G401.6 (cell line): ENCODE data around the gene FOXJ3.

Experiments used
- FAIRE-seq: peaks from 2 replicates; lab custom pipeline; 2012; peaks lifted over from hg19 to GRCh38; lab: Jason Lieb, UNC

Gene FOXJ3

DNA sequence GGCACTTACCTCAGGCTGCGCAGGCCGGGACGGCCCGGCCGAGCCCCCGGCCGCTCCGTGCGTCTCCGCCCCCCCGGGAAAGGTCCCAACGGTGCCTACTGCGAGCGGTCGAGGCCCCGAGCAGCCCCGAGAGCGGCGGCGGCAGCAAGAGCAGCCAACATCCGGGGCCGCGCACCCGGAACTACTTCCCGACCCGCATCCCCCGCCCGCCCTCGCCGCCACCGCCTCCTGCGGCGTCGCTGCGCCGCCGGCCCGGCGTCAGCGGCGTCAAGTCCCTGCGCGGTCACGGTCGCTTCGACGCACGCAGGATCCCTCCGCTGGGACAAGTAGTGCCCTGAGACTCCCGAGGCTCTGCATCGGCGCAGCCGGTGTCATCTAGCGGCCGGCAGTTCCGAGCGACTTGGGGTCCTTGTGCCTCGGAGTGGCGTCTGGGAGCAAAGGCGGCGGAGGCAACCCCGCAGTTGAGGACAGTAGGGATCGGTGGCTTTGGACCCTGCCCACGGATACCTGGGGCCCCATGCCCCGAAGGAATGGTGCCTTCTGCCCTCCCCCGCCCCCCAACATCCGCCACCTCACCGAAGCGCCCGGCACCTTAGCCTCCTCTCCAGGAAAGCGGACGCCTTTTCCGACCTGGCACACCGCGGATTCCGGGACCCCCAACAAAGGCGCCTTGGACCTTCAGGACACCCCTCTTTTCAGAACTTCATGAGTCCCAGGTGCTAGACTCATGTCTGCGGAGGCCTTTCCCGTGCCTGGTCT is at the start of gene FOXJ3:
Gene FOXJ3, minus strand, starts transcription at position 186 of the 759 bp plus-strand sequence. CDS start 24,142 bp downstream, outside the sequence.
- no peak for FAIRE-seq

DNA sequence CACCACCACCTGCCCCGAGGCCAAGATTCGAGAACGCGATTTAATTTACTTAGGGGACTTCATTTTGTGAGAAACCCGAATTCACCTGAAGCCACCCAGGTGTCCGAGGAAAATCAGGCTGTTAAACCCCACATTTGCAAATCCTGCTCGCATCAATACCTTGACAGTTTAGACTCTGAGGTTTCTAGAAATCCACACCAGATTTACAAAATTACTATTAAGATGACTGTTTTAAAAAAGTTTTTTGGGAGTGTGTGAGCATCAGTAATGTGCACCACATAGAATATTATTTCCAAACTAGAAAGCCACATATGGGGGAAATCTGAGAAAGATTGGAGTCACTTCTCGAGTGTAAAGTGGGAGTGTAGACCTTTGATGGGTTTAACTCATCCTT is 46.2 kb upstream of the FOXJ3 start:
- FAIRE-seq, result no peak

DNA sequence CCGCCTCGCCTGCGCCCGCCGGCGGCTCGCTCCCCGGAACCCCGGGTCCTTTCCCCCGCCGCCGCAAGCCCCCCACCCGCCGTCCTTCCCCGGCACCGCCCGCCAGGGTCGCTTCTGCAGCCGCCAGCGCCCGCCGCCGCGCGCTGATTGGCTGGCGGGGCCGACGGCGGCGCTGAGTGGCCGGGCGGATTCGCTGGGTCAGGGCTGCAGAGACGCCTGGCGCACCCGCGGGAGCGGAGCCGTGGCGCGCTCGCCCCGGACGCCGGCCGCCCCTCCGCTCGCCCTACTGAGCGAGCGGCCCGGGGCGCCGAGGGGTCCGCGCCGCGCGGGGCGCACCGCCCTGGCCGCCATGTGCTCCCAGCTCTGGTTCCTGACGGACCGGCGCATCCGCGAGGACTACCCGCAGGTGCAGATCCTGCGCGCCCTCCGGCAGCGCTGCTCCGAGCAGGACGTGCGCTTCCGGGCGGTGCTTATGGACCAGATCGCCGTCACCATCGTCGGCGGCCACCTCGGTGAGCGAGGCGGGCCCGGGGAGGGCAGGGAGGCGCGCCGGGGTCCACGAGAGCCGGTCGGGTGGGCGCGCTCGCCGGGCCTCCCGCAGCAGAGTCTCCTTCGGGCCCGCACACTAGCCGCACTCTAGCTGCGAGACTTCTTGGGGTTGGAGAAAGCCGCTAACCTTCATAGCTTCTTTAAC is 45.7 kb upstream of the FOXJ3 start, which contains the start of gene RIMKLA:
Gene RIMKLA, plus strand, starts transcription at position 207 of the 694 bp plus-strand sequence. Its CDS starts 143 bp downstream, at position 350.
- FAIRE-seq, result no peak

DNA sequence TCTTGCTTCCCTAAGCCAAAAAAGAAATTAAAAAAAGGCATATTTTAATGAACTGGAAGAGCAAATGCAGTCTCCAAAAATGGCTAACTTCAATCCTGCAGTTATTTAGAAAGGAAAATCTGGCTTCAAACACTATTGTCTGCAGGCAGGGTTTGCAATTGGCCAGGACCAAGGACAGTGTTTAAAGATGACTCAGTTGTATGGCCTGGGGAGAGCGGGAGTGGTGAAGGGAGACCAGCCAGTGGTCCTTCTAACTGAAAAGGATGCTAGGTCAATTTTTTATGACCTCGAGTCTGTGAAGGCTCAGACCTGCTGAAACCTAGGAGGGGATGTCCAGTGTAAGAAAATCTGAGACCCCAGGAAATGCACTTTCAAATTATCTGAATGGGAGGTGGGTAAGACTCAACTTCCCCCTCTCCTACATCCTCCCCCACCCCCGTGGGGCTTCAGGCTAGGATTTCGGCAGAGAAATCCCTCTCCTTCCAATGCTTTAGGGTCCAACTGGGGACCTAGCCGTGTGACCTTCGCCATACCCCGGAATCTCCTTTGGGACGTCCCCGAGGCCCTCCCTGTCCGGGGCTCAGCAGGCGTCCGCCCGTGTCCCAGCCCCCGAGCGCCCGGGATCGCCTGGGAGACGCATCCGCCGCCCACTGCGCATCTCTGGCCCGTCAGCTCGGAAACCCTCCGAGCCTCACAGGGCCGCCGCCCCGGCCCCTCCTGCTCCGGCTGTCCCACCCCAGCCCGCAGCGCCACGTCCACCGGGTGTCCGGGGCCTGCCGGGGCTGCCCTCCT is 45.0 kb upstream of the FOXJ3 start:
- no peak for FAIRE-seq

DNA sequence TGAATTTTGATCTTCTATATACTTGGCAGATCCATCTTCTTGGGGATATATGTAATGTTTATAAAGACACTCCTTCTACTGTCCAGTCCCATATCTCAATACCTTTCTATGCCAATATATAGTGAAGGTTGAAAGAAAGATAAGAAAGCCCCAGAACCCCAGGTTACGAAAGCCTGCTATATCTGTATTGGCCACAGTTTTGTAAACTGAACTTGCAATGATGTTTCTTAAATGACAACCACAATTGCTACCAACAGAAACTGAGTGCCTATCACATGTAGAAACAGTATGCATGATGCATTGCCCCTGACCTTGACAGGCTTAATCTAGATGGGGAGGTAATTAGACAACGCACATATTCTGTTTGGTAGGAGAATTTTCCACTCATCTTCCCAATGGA is 37.8 kb upstream of the FOXJ3 start:
- no peak for FAIRE-seq

DNA sequence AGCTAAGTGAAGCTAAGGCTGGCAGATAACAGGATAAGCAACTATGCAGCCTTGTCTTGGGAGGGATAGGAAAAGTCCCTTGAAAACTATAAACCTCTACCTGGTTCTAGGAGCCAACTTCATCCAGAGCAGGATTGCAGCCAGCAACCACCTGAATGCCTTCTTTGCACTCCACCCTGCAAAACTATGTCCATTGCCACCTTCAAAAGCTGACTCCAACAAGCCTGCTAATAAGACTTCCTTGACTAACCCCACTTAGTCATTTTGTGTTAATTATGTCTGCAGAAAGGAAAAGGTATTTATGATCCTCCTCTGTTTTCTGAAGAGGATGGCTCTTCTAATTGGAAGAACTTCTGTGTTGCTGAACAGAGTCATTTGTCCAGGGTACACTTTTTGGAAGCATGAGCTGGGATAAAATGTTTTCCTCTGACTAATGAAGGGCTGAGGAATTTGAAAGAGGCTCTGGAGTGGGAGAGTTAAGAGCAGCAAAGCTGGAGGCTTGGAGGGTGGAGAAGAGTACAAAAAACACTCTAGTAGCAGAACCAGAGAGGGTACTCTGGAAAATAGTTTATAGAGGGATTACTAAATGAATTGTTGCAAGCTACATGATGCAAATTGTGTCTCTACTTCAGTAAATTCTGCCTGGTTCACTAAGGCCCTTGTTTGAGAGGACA is 36.0 kb upstream of the FOXJ3 start:
- no peak for FAIRE-seq

DNA sequence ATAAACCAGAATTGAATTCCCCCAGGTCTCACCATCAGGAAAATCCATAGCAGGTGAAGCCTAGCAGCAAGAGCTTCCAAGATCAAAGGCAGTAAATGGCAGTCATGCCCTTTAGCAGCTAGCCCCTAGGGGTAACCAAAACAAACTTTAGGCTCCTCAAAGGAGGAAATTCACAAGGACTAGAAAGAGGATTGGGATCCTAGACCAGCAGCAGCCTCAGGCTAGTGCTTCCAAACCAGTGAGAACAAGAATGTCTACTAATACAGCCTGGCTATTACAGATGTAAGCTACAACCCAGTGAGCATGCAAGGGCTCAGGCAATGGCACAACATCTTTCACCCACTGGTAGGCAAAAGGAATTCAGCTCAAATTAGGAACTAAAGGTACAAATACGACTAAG is 34.4 kb upstream of the FOXJ3 start:
- FAIRE-seq, result no peak

DNA sequence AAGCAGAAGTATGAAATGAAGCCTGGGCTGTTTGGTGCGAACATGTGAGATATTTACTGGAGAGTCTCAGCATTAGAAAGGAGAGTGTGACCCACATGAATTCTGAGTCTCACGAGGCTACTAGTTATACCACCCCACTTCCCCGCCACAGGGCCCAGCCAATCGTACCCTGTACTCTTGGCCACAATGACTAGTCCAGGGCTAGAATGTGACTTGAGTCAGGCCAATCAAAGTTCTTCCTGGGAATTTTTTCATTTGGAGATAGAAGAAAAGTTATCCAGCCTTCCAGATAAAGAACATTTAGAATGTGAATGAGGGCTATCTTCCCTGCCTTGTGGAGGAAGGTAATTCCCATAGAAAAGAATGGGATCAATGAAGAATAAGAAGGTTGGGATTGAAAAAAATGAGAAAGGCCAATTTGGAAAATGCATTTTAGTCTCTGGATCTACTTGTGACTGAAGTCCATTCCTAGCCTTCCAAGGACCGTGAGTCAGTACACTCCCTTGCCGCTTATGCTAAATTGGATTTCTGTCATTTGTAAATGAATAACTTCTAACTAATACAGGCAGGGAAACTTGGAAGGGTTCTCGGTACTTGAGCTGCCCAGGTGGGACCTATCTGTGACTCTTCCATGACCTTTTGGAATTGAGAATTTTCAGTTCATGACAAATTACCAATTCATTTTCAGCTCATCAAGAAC is 33.2 kb upstream of the FOXJ3 start:
- no peak for FAIRE-seq

DNA sequence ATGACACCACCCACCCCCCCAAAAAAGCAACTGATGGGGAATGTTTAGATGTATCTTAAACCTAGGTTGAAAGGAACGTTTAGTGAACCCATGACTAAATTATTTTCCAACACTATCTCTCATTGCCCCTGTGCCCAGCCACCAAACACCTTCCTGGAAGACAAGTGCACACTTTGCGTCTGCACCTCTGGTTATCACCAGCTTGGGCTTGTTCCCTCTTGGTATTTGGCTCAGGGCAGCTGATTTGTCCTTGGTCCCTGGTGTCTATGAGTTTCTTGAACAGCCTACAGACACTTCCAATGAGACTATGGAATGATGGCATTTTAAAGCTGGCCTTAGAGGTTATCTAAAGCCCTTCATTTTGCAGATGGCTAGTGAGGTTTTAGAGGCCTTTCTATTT is 30.1 kb upstream of the FOXJ3 start:
- no peak for FAIRE-seq

DNA sequence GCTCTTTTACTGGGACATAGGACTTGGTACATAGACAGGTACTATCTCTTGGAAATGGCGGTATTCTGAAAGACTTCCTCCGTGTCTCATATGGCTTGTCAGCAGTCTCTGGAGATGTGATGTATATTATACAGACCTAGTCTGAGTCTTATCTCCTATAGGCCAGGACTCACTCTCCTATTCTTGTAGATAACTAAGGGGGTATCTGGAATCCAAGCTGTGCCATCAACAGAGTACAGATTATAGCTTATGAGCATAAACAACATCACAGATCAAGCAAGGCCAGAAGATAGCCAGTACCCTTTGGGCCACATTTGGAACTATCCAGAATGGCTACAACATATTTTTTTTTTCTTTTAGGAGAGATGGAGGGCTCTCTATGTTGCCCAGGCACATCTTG is 29.5 kb upstream of the FOXJ3 start:
- no peak for FAIRE-seq

DNA sequence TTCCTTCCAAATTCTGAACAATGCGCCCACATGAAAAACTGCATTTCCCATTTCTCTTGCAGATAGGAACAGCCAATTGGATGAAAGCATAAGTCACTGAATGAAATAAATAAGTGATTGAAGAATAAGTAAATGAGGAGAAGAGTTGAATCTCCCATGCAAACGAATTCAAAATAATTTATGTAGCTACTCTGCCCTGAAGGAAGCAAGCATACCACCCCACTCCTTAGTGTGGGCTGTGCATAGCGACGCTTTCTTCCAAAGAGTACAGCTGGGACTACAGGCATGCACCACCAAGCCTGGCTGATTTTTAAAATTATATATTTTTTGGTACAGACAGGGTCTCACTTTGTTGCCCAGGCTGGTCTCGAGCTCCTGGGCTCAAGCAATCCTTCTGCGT is 29.1 kb upstream of the FOXJ3 start:
- FAIRE-seq, result no peak

DNA sequence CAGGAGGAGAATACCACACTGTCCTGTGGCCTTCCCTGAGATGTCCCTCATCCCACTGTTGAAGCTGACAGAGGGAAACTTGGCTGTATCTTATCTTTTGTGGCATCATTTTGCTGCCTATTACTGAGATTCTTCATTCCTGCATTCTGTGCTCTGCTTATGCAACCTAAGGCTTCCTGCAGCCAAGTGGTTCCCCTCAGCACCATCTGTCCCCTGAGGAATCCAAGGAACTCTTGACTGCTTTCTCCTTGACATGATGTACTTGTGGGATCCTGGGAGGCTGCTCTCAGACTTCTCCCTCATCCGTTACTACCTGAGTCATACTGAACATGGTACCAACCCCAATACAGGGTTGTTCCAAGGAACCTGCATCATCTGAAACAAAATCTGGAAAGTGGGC is 24.4 kb upstream of the FOXJ3 start:
- no peak for FAIRE-seq

DNA sequence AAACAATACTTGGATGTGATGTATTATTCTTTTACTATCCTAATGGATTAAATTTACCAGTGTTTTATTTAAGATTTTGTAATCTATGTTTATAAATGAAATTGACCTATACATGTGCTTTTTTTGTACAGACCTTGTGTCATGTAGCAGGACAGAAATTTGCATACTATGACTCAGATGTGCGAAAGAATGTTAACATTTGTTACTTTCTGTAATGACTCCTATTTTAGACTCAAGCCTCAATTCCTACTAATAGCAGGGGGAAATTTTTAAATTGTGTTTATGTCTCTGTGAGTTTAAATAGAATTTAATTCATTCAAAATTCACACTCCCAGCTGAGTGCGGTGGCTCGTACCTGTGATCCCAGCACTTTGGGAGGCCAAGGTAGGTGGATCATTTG is 23.8 kb upstream of the FOXJ3 start:
- no peak for FAIRE-seq

DNA sequence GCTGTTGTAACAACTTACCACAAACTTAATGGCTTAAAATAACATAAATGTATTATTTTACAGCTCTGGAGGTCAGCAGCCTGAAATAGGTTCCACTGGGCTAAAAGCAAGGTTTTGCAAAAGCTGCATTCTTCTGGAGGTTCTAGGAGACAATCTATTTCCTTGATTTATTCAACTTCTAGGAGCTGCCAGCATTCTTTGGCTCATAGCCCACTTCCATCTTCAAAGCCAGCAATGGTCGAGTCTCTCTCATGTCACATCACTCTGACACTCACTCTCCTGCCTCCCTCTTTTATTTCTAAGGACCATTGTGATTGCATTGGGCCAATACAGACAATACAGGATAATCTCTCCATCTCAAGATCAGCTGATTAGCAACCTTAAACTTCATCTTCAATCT is 15.1 kb upstream of the FOXJ3 start:
- no peak for FAIRE-seq

DNA sequence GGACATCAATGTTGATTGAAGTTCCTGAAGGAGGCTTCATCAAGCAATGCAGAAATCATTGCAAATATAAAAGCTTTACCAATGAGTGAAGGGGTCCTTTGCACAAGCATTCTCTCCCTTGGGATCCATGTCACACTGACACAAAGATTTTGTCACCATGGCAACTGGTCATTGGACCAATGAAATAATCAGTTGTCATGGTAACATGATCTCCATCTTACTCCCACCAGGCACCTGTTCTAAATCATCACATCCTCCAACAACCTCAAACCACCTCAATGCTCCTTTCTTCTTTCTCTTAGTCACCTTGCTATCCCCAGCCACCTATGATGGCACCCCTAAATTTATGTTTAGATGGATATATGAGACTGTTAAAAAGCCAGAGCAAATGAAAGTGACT is 13.5 kb upstream of the FOXJ3 start:
- no peak for FAIRE-seq

DNA sequence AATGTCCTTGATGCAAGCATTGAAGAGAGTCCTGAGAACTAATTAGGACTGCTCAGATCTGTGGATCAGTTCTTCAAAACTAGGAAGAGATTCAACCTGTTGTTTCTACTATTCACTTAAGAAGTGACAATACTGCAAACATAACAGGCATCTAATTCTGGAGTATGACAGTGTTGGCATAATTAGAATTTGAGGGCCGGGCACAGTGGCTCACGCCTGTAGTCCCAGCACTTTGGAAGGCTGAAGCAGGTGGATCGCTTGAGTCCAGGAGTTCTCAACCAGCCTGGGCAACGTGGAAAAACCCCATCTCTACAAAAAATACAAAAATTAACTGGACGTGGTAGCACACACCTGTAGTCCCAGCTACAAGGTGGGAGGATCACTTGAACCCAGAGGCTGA is 8.0 kb upstream of the FOXJ3 start:
- FAIRE-seq, result no peak

DNA sequence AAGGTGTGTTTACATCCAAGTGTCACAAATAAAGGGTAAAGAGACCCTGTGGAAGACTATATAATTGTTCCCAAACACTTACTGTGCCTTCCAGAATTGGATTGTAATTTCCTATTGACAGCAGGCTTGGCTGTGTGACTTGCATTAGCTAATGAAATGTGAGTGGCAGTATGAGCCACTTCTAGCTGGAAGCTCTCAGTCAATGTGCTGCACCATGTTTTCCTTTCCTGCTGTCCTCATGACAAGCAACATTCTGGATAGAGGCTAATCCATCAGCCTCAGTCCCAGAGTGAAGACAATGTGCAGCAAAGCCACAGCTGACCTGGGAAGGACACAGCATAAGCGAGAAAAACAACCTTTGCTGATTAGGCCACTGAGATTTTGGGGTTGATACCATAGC is 5.9 kb upstream of the FOXJ3 start:
- no peak for FAIRE-seq

DNA sequence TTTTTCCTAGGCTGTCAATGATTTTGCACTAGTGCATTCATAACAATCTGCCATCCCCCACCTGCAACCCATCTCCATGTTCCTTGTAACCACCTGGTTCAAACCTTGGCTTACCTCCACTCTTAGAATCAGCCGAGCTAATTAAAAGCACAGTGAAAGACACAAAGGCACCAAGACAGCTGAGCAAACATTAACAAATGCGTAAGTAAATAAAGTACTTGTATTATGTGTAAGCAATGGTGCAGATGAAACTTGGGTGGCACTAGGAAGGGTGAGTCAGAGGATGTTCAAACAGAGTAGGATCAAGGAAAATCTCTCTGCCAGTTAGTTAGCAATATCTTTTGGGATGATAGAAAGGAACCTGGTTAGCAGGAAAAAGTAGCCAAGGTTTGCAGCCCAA is 5.1 kb upstream of the FOXJ3 start:
- FAIRE-seq, result no peak

DNA sequence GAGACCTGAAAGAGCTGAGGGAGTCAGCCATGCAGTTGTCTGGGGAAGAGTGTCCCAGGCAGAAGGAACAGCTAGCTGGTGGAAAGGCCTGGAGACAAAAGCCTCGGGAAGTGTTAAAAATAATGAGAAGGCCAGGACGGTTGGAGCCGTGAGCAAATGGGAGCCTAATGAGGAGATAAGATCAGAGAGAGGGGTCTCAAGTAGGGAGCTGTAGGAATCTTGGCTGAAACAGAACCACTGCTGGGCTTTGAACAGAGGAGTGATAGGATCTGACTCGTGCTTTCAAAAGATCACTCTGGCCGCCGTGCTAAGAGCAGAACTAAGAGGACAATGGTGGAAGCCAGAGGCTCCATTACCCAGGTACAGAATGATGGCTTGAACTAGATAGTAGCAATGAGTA is 1.9 kb upstream of the FOXJ3 start:
- no peak for FAIRE-seq

DNA sequence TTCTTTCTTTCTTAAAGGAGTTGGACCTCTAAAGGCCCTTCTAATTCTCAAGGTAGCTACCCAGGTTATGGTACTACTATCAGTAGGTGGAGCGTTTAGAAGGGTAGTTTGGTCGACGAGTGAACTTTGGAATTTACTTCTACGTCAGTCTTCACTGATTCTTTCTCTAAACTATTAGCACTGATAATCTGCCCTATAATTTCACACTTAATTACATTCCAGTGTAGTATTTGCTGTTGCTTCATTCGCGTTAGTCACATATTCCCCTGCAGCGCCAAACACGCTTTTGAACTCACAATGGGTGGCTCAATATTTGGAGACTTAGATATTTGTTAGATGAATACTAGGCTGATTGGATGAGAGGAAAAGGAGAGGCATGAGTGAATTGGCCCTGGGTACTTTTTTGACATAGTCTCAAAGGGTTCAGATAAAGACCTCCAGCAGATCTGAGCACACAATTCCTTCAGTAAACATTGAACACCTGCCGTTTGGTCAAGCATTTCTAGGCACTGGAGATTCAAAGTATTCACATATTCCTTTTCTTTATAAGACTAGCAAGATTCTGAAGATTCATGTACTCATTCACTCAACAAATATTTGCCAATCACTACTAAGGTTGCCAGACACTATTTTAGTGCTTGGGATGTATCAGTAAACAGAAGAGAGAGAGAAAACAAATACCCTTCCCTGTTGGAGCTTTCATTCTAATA is 929 bp upstream of the FOXJ3 start:
- no peak for FAIRE-seq
